HG03469 (cell line): ENCODE results near the gene PRKN.

ENCODE experiments used
- ATAC-seq: cut with Tn5 transposase; IDR thresholded peaks from one replicate; pipeline ENCODE4 v1.9.1; 2021; ENCODE audit warnings: mild to moderate bottlenecking, moderate library complexity, moderate number of reproducible peaks; ENCODE audit not compliant: unreplicated experiment

The PRKN gene

GRCh38 chr6:161379834-161380582, 1347.6 kb downstream of the PRKN start:
- no peak for ATAC-seq

GRCh38 chr6:161378115-161378514, 1349.5 kb downstream of the PRKN start:
- no peak for ATAC-seq

- ATAC-seq: no peak
Observed at GRCh38 chr6:161377116-161377515, 1350.5 kb downstream of the PRKN start.

GRCh38 chr6:161376367-161376766, 1351.2 kb downstream of the PRKN start:
- ATAC-seq: no peak

GRCh38 chr6:161374971-161375873, 1352.3 kb downstream of the PRKN start:
- no peak for ATAC-seq

- no peak for ATAC-seq
Observed at GRCh38 chr6:161373905-161374451, 1353.6 kb downstream of the PRKN start.

GRCh38 chr6:161372422-161372793, 1355.2 kb downstream of the PRKN start:
- ATAC-seq: no peak

GRCh38 chr6:161370880-161371279, 1356.7 kb downstream of the PRKN start:
- peak; percentile 83 for ATAC-seq

- no peak for ATAC-seq
Observed at GRCh38 chr6:161369339-161369738, 1358.2 kb downstream of the PRKN start.

- ATAC-seq: no peak
Observed at GRCh38 chr6:161368514-161368913, 1359.1 kb downstream of the PRKN start.

GRCh38 chr6:161367472-161367871, 1360.1 kb downstream of the PRKN start:
- no peak for ATAC-seq

GRCh38 chr6:161366301-161366923, 1361.2 kb downstream of the PRKN start:
- ATAC-seq: no peak

- ATAC-seq: no peak
Observed at GRCh38 chr6:161365633-161366032, 1361.9 kb downstream of the PRKN start.

GRCh38 chr6:161363286-161363685, 1364.3 kb downstream of the PRKN start:
- ATAC-seq: no peak

GRCh38 chr6:161362266-161362665, 1365.3 kb downstream of the PRKN start:
- ATAC-seq: no peak

GRCh38 chr6:161361529-161361928, 1366.0 kb downstream of the PRKN start:
- no peak for ATAC-seq

GRCh38 chr6:161360520-161360919, 1367.0 kb downstream of the PRKN start:
- ATAC-seq: no peak

- no peak for ATAC-seq
Observed at GRCh38 chr6:161359618-161359945, 1368.0 kb downstream of the PRKN start.

- no peak for ATAC-seq
Observed at GRCh38 chr6:161356167-161356854, 1371.3 kb downstream of the PRKN start.

- ATAC-seq: no peak
Observed at GRCh38 chr6:161355696-161356095, 1371.9 kb downstream of the PRKN start.

GRCh38 chr6:161354956-161355355, 1372.6 kb downstream of the PRKN start:
- no peak for ATAC-seq
